GM23338 (cell line): Measurements from ENCODE around the gene OXLD1. TPM values are rescaled to one million over a fixed set of nuclear protein-coding genes. Genes with fewer than 3 reads are reported as not detected.

Source experiments
- ATAC-seq: fragments of 200-7000 bp; cut with Tn5 transposase; 3 replicates; pipeline ENCODE4 v1.9.1; 2020
- DNase-seq: peaks from one replicate; pipeline ENCODE4 v3.0.0-alpha.2; 2015; ENCODE audit warnings: low spot score
- H2AFZ ChIP-seq: fragments of 200-600 bp; sonication (generic); 2 replicates; pipeline ENCODE4 v1.8.0; 2016; ENCODE audit warnings: antibody characterized with exemption, mild to moderate bottlenecking, moderate library complexity
- H3F3A ChIP-seq: fragments of 200-600 bp; sonication (generic); replicated peaks from 2 replicates; pipeline ENCODE4 v1.8.0; 2017; ENCODE audit warnings: antibody characterized with exemption, mixed run types, low read depth
- H3K27ac ChIP-seq: fragments of 200-600 bp; sonication (generic); 2 replicates; pipeline ENCODE4 v1.6.1; 2016; ENCODE audit warnings: low read depth
- H3K27me3 ChIP-seq: fragments of 200-600 bp; sonication (generic); 2 replicates; pipeline ENCODE4 v1.8.0; 2016; ENCODE audit warnings: mild to moderate bottlenecking, mixed run types, moderate library complexity; ENCODE audit not compliant: insufficient read depth
- H3K36me3 ChIP-seq: fragments of 200-600 bp; sonication (generic); 2 replicates; pipeline ENCODE4 v1.8.0; 2016; ENCODE audit warnings: mild to moderate bottlenecking; ENCODE audit not compliant: insufficient read depth
- H3K4me1 ChIP-seq: fragments of 200-600 bp; sonication (generic); 2 replicates; pipeline ENCODE4 v1.8.0; 2016; ENCODE audit warnings: mild to moderate bottlenecking, moderate library complexity; ENCODE audit not compliant: insufficient read depth
- H3K4me2 ChIP-seq: fragments of 200-600 bp; sonication (generic); 2 replicates; pipeline ENCODE4 v1.7.1; 2017; ENCODE audit warnings: mixed run types
- H3K4me3 ChIP-seq: fragments of 200-600 bp; sonication (generic); 2 replicates; pipeline ENCODE4 v1.6.1; 2016; ENCODE audit warnings: mixed run types
- H3K79me2 ChIP-seq: fragments of 200-600 bp; sonication (generic); replicated peaks from 2 replicates; pipeline ENCODE4 v1.8.0; 2017; ENCODE audit warnings: mild to moderate bottlenecking; ENCODE audit not compliant: insufficient read depth
- H3K9me2 ChIP-seq: fragments of 200-600 bp; sonication (generic); 2 replicates; pipeline ENCODE4 v1.8.0; 2017; ENCODE audit not compliant: insufficient read depth
- H4K20me1 ChIP-seq: fragments of 200-600 bp; sonication (generic); replicated peaks from 2 replicates; pipeline ENCODE4 v1.8.0; 2017; ENCODE audit warnings: mild to moderate bottlenecking; ENCODE audit not compliant: insufficient read depth
- H3K27ac Mint-ChIP-seq: 2 replicates; pipeline ENCODE4 v1.8.0; 2020; ENCODE audit warnings: inconsistent platforms, mild to moderate bottlenecking, moderate library complexity, mixed read lengths
- H3K27me3 Mint-ChIP-seq: 3 replicates; pipeline ENCODE4 v1.8.0; 2022; ENCODE audit warnings: low read depth, mild to moderate bottlenecking, moderate library complexity, mixed read lengths, inconsistent platforms; ENCODE audit not compliant: insufficient read depth, poor library complexity
- H3K36me3 Mint-ChIP-seq: 3 replicates; pipeline ENCODE4 v1.8.0; 2021; ENCODE audit warnings: low read depth, mild to moderate bottlenecking, inconsistent platforms, moderate library complexity, mixed read lengths
- H3K4me1 Mint-ChIP-seq: 3 replicates; pipeline ENCODE4 v1.8.0; 2020; ENCODE audit warnings: mild to moderate bottlenecking, inconsistent platforms, mixed read lengths
- H3K4me3 Mint-ChIP-seq: 3 replicates; pipeline ENCODE4 v1.8.0; 2021; ENCODE audit warnings: moderate library complexity, mild to moderate bottlenecking, inconsistent platforms, mixed read lengths
- H3K9me3 Mint-ChIP-seq: 3 replicates; pipeline ENCODE4 v1.8.0; 2020; ENCODE audit warnings: moderate library complexity, mild to moderate bottlenecking, inconsistent platforms, mixed read lengths
- CREB1 ChIP-seq: fragments of 250-450 bp; sonication (Bioruptor Pico); IDR thresholded peaks from 2 replicates; pipeline ENCODE4 v1.5.0; 2020; ENCODE audit warnings: low read depth, mild to moderate bottlenecking, moderate library complexity
- CTCF ChIP-seq, 2 experiments: fragments of 200-600 bp in 1 of 2; sonication (generic) in 1 of 2; conservative IDR thresholded peaks; 2 replicates each; pipeline versions ENCODE4 v1.5.1 to v1.6.1; 2016 to 2017; ENCODE audit warnings: antibody characterized with exemption in 2 of 2, low read depth in 2 of 2, mild to moderate bottlenecking in 2 of 2, moderate library complexity in 1 of 2
- EZH2phosphoT487 ChIP-seq: fragments of 200-600 bp; sonication (generic); IDR thresholded peaks from one replicate; pipeline ENCODE4 v1.8.1; 2018; ENCODE audit warnings: antibody characterized with exemption; ENCODE audit not compliant: unreplicated experiment
- POLR2AphosphoS5 ChIP-seq: IDR thresholded peaks from 2 replicates; pipeline ENCODE4 v1.6.1; 2016; ENCODE audit warnings: antibody characterized with exemption, low read depth
- REST ChIP-seq: IDR thresholded peaks from one replicate; pipeline ENCODE4 v1.6.1; 2018; ENCODE audit warnings: antibody characterized with exemption; ENCODE audit not compliant: unreplicated experiment
- long read RNA-seq: library from polyadenylated mRNA; unstranded; transcript quantifications from one replicate; pipeline ENCODE4 v2.0.0, GENCODE V29; 2020; ENCODE audit not compliant: unreplicated experiment
- polyA plus RNA-seq: library from polyadenylated mRNA; unstranded; fragments of >200 nt; fragmentation: Nextera tagmentation; extraction: Ambion mirVana; gene quantifications from 2 replicates; pipeline ENCODE4 v1.2.1, GENCODE V29; 2016
- total RNA-seq: library from RNA; depleted of rRNA; stranded (reverse); fragments of >200 nt; shearing (Covaris generic); gene quantifications from 2 replicates; pipeline ENCODE4 v1.2.3, GENCODE V29; 2014; rRNA removed
- TF ChIP-seq, protein P1 (sequence below): IDR thresholded peaks from 2 replicates; pipeline ENCODE4 v1.6.1; 2016; ENCODE audit warnings: antibody characterized with exemption

Gene OXLD1
- 46.0 and 76.2 TPM in 2 replicates for total RNA-seq
- polyA plus RNA-seq = 64.9 and 73.0 TPM in 2 replicates
- long read RNA-seq, transcript OXLD1-206 (1 exons, 1,600 nt) = major isoform, 40 of 58 reads
- long read RNA-seq, transcript OXLD1-201 (2 exons, 620 nt) = minor isoform, 9 of 58 reads
- long read RNA-seq, partial matches to known transcripts = 0 of 58 reads
- long read RNA-seq, other reads (novel, unspliced or antisense) = 3 of 58 reads

DNA sequence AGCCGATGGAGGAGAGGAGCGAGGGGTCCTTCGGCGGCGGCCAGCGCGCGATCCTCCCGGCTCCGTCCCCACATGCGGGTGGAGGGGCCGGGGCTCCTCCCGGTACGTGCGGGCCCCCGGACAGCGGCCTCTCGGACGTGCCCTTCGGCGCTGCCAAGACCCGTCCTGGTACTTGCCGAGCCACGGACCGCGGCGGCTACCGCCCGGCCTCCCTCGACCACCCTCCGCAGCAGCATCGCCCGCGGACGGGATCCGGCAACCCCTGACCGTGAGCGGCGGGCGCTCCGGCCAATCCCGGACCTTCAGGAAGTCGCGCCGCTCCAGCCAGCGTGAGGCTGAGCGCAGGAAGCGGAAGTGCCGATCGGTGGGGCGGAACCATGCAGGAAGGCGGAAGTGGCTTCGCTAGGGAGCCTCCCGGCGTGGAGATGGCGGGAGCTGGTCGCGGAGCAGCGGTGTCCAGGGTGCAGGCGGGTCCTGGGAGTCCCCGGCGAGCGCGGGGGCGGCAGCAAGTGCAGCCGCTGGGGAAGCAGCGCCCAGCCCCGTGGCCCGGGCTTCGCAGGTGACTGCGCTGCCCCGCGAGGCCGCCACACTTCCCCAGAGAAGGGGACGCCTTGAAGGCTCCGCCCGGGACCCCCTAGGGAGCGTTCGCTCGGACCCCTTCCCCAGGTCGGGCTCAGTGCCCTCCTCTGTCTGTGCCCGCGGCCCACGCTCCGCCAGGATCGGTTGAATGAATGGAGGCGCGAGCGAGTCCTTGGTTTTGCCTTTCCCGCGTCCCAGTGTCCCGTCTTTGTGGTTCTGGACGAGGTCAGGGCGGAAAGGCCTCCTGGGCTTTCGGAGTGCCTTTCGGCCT is at the start of gene OXLD1, which contains the start of gene CCDC137:
OXLD1 (minus strand) TSS at position 264 of the 850 bp plus-strand sequence; CDS start at position 236, 28 bp downstream.
CCDC137 (plus strand) TSS at position 396 of the 850 bp plus-strand sequence; CDS start at position 426, 30 bp downstream.
- Histone ChIP-seq H3K4me3 (peak within 1 kb of the TSS; percentile 99), H3K9me2 (no peaks in the 10 kb centered on the region), H3K79me2 (peaks cover 41% of the 10 kb centered on the region), H3K4me1 (peaks cover 15% of the 10 kb centered on the region), H3F3A (peaks cover 27% of the 10 kb centered on the region), H3K27ac (peak within 1 kb of the TSS; percentile 84), H4K20me1 (peaks cover 12% of the 10 kb centered on the region), H2AFZ (0 out of 2 replicates have a peak within 1 kb of the TSS, but pooled peaks have one; percentile 56), H3K4me2 (peak within 1 kb of the TSS; percentile 99), H3K27me3 (no peaks in the 10 kb centered on the region), H3K36me3 (peaks cover 17% of the 10 kb centered on the region)
- peak within 1 kb of the TSS; percentile 95 for H3K27ac Mint-ChIP-seq
- H3K4me1 Mint-ChIP-seq = peaks cover 25% of the 10 kb centered on the region
- no peaks in the 10 kb centered on the region for H3K9me3 Mint-ChIP-seq
- peaks cover 21% of the 10 kb centered on the region for H3K27me3 Mint-ChIP-seq
- peak within 1 kb of the TSS; percentile 98 for H3K4me3 Mint-ChIP-seq
- peaks cover 62% of the 10 kb centered on the region for H3K36me3 Mint-ChIP-seq
- ATAC-seq (peak; percentile 94), DNase-seq (peak; percentile 99)
- TF ChIP-seq REST = no peak
- TF ChIP-seq CREB1 (CRISPR knock-in tag) = peak; percentile 67
- TF ChIP-seq CTCF (conservative IDR thresholded peaks at IDR 0.05; ENCODE audit: low read depth in 2 of 2) = no peak
- TF ChIP-seq POLR2AphosphoS5 = peak; percentile 98
- no peak for TF ChIP-seq EZH2phosphoT487
- TF ChIP-seq, protein P1, sequence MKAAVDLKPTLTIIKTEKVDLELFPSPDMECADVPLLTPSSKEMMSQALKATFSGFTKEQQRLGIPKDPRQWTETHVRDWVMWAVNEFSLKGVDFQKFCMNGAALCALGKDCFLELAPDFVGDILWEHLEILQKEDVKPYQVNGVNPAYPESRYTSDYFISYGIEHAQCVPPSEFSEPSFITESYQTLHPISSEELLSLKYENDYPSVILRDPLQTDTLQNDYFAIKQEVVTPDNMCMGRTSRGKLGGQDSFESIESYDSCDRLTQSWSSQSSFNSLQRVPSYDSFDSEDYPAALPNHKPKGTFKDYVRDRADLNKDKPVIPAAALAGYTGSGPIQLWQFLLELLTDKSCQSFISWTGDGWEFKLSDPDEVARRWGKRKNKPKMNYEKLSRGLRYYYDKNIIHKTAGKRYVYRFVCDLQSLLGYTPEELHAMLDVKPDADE = peak; percentile 87
